ENCODE data around the gene SON.

Gene SON

GRCh38 chr21:33543505-33544129, 779 bp downstream of the SON start:
- peak; percentile 71 to 74 for DNase-seq (ENCODE audit: low read depth in 2 of 2)

- no peak for DNase-seq (ENCODE audit: low read depth in 2 of 2)
Measured at GRCh38 chr21:33544451-33545195, 1.8 kb downstream of the SON start.

- DNase-seq (ENCODE audit: low read depth in 2 of 2), result no peak
Measured at GRCh38 chr21:33546086-33546485, 3.2 kb downstream of the SON start.

- no peak for DNase-seq (ENCODE audit: low read depth in 2 of 2)
Measured at GRCh38 chr21:33549848-33550771, 7.3 kb downstream of the SON start.

GRCh38 chr21:33550772-33551660, 8.2 kb downstream of the SON start:
- no peak for DNase-seq (ENCODE audit: low read depth in 2 of 2)

GRCh38 chr21:33551664-33552063, 8.8 kb downstream of the SON start:
- DNase-seq (ENCODE audit: low read depth in 2 of 2), result no peak

GRCh38 chr21:33552093-33552998, 9.5 kb downstream of the SON start:
- DNase-seq (ENCODE audit: low read depth in 2 of 2), result no peak

- no peak for DNase-seq (ENCODE audit: low read depth in 2 of 2)
Measured at GRCh38 chr21:33552999-33553598, 10.3 kb downstream of the SON start.

- no peak for DNase-seq (ENCODE audit: low read depth in 2 of 2)
Measured at GRCh38 chr21:33554236-33554981, 11.6 kb downstream of the SON start.

- no peak for DNase-seq (ENCODE audit: low read depth in 2 of 2)
Measured at GRCh38 chr21:33554982-33555344, 12.1 kb downstream of the SON start.

GRCh38 chr21:33557447-33557846, 14.6 kb downstream of the SON start:
- no peak for DNase-seq (ENCODE audit: low read depth in 2 of 2)

- no peak for DNase-seq (ENCODE audit: low read depth in 2 of 2)
Measured at GRCh38 chr21:33558777-33559421, 16.1 kb downstream of the SON start.

- no peak for DNase-seq (ENCODE audit: low read depth in 2 of 2)
Measured at GRCh38 chr21:33559813-33560212, 17.0 kb downstream of the SON start.

GRCh38 chr21:33560965-33561364, 18.1 kb downstream of the SON start:
- DNase-seq (ENCODE audit: low read depth in 2 of 2), result no peak

- DNase-seq (ENCODE audit: low read depth in 2 of 2), result no peak
Measured at GRCh38 chr21:33561373-33561772, 18.5 kb downstream of the SON start.

GRCh38 chr21:33562389-33562788, 19.6 kb downstream of the SON start:
- no peak for DNase-seq (ENCODE audit: low read depth in 2 of 2)

GRCh38 chr21:33566514-33566913, 23.7 kb downstream of the SON start:
- DNase-seq (ENCODE audit: low read depth in 2 of 2), result no peak

- DNase-seq (ENCODE audit: low read depth in 2 of 2), result no peak
Measured at GRCh38 chr21:33567914-33568313, 25.1 kb downstream of the SON start.

- no peak for DNase-seq (ENCODE audit: low read depth in 2 of 2)
Measured at GRCh38 chr21:33568448-33568847, 25.6 kb downstream of the SON start.
